Astrocyte of the spinal cord (primary cell): ENCODE measurements around the gene TBC1D1.

Experiments used
- DNase-seq: peaks from one replicate; pipeline ENCODE4 v3.0.0; 2011; ENCODE audit warnings: low read depth, low spot score
- H3K4me3 ChIP-seq: 2 replicates; pipeline ENCODE4 v1.5.1; 2011; ENCODE audit warnings: low read depth, mild to moderate bottlenecking, low read length, moderate library complexity
- CTCF ChIP-seq: IDR thresholded peaks from 2 replicates; pipeline ENCODE4 v1.5.1; 2012; ENCODE audit warnings: low read depth, mild to moderate bottlenecking, low read length, inconsistent platforms
- in situ Hi-C: cut with HindIII; loops from 2 replicates; pipeline ENCODE4 v1.10.0; 2017; ENCODE audit warnings: low sequenced_read_pairs

The TBC1D1 gene

GRCh38 chr4:38001927-38002326, 111.0 kb downstream of the TBC1D1 start:
- DNase-seq = no peak
- TF ChIP-seq CTCF = no peak
- in situ Hi-C loops = no loop called here
- H3K4me3 ChIP-seq = no peak overlapping the region

- no peak overlapping the region for H3K4me3 ChIP-seq
- no peak for TF ChIP-seq CTCF
- in situ Hi-C loops = no loop called here
- no peak for DNase-seq
Observed at GRCh38 chr4:38002451-38003071, 111.7 kb downstream of the TBC1D1 start.

GRCh38 chr4:38003102-38003501, 112.2 kb downstream of the TBC1D1 start:
- in situ Hi-C loops = no loop called here
- DNase-seq = no peak
- H3K4me3 ChIP-seq = no peak overlapping the region

GRCh38 chr4:38003628-38004027, 112.7 kb downstream of the TBC1D1 start:
- no peak for DNase-seq
- no peak for TF ChIP-seq CTCF
- in situ Hi-C loops = no loop called here
- H3K4me3 ChIP-seq = no peak overlapping the region

More at GRCh38 chr4:38003102-38003501, 112.2 kb downstream of the TBC1D1 start:
- TF ChIP-seq CTCF = no peak

- DNase-seq = peak; percentile 45
- TF ChIP-seq CTCF = no peak
- in situ Hi-C loops = no loop called here
- no peak overlapping the region for H3K4me3 ChIP-seq
Observed at GRCh38 chr4:38004062-38004461, 113.2 kb downstream of the TBC1D1 start.

GRCh38 chr4:38004887-38005286, 114.0 kb downstream of the TBC1D1 start:
- no peak for DNase-seq
- no peak for TF ChIP-seq CTCF
- no peak overlapping the region for H3K4me3 ChIP-seq
- in situ Hi-C loops = no loop called here
